K562 (cell line): Measurements from ENCODE around the gene SLC25A45. TPM values are rescaled to one million over a fixed set of nuclear protein-coding genes. Genes with fewer than 3 reads are reported as not detected.
A peak's percentile ranks its signal among the peaks of the same experiment; 100 is the strongest.

Experiments used
- ARHGAP35 ChIP-seq: fragments of 450-650 bp; IDR thresholded peaks from 2 replicates; pipeline ENCODE4 v1.6.1; 2018; ENCODE audit not compliant: partially characterized antibody
- ARID1B ChIP-seq: fragments of 450-650 bp; IDR thresholded peaks from 2 replicates; pipeline ENCODE4 v1.6.1; 2016; ENCODE audit warnings: antibody characterized with exemption, mild to moderate bottlenecking, inconsistent platforms
- BCL6 ChIP-seq: fragments of 250-450 bp; sonication (Bioruptor Pico); IDR thresholded peaks from 2 replicates; pipeline ENCODE4 v1.4.0; 2020
- MBD2 ChIP-seq: sonication (generic); IDR thresholded peaks from 2 replicates; pipeline ENCODE4 v1.6.1; 2016; ENCODE audit warnings: low read depth, borderline replicate concordance
- MYNN ChIP-seq, 2 experiments: sonication (generic); formaldehyde crosslinking in 1 of 2; IDR thresholded peaks; 2 replicates each; pipeline versions ENCODE4 v1.5.0 to v1.6.1; 2016 to 2020; ENCODE audit warnings: antibody characterized with exemption in 1 of 2, missing genetic modification reagents in 1 of 2
- NBN ChIP-seq: fragments of 450-650 bp; IDR thresholded peaks from 2 replicates; pipeline ENCODE4 v1.6.1; 2016; ENCODE audit warnings: low read depth, mild to moderate bottlenecking
- NONO ChIP-seq, 2 experiments: fragments of 200-400 bp in 1 of 2; fragments of 450-650 bp in 1 of 2; formaldehyde crosslinking in 1 of 2; IDR thresholded peaks; 2 replicates each; pipeline ENCODE4 v1.6.1; 2017; ENCODE audit warnings: low read depth in 2 of 2, mild to moderate bottlenecking in 2 of 2, moderate library complexity in 2 of 2, low read length in 1 of 2
- NR4A1 ChIP-seq, 2 experiments: fragments of 250-450 bp in 1 of 2; fragments of 450-650 bp in 1 of 2; sonication (Bioruptor Pico) in 1 of 2; IDR thresholded peaks; 2 replicates each; pipeline versions ENCODE4 v1.4.0 to v1.6.1; 2016 to 2020; ENCODE audit warnings: mild to moderate bottlenecking in 2 of 2, missing compliant biosample characterization in 1 of 2, missing genetic modification characterization in 1 of 2, moderate library complexity in 1 of 2
- SMAD4 ChIP-seq: fragments of 250-450 bp; sonication (Bioruptor Pico); conservative IDR thresholded peaks from 2 replicates; pipeline ENCODE4 v1.8.0; 2021; ENCODE audit warnings: inconsistent platforms, mild to moderate bottlenecking, moderate library complexity
- TAF1 ChIP-seq: IDR thresholded peaks from 2 replicates; pipeline ENCODE4 v1.6.1; 2011; ENCODE audit warnings: mild to moderate bottlenecking, low read length, moderate library complexity; ENCODE audit not compliant: insufficient read depth, control insufficient read depth, severe bottlenecking; ENCODE audit errors: extremely low read depth
- TCF3 ChIP-seq: sonication (generic); formaldehyde crosslinking; IDR thresholded peaks from 2 replicates; pipeline ENCODE4 v1.4.0; 2020; ENCODE audit warnings: mild to moderate bottlenecking, missing genetic modification reagents
- ZNF174 ChIP-seq: fragments of 250-450 bp; sonication (Bioruptor Pico); IDR thresholded peaks from 2 replicates; pipeline ENCODE4 v1.4.0; 2020; ENCODE audit warnings: mild to moderate bottlenecking
- ZNF408 ChIP-seq: fragments of 250-450 bp; sonication (Bioruptor Pico); IDR thresholded peaks from 2 replicates; pipeline ENCODE4 v1.4.0; 2020; ENCODE audit warnings: low read depth, mild to moderate bottlenecking, moderate library complexity
- polyA plus RNA-seq, 8 experiments: library from polyadenylated mRNA; depleted of rRNA in 4 of 8; stranded (reverse) in 5 of 8; unstranded in 3 of 8; fragments of >200 nt; fragmentation: Nextera tagmentation in 2 of 8; fragmentation: Illumina TruSeq in 1 of 8; extraction: Ambion mirVana in 2 of 8; extraction: Trizol in 1 of 8; gene quantifications; 2 replicates each; pipeline versions ENCODE4 v1.2.1 to v1.2.3, GENCODE V29; 2011 to 2014; ENCODE audit warnings: inconsistent platforms in 1 of 8, missing spikeins in 1 of 8
- total RNA-seq, 7 experiments: library from RNA; depleted of rRNA in 6 of 7; stranded (reverse); fragments of >200 nt in 6 of 7; fragmentation: Illumina TruSeq in 2 of 7; extraction: Trizol in 2 of 7; gene quantifications; 2 replicates each; pipeline versions ENCODE4 v1.2.1 to v1.2.3, GENCODE V29; 2011 to 2021; ENCODE audit warnings: low replicate concordance in 1 of 7
- TF ChIP-seq, protein P1 (sequence below): fragments of 250-450 bp; sonication (Bioruptor Pico); IDR thresholded peaks from 2 replicates; pipeline ENCODE4 v1.4.0; 2020; ENCODE audit warnings: borderline replicate concordance
- TF ChIP-seq, protein P2 (sequence below): fragments of 250-450 bp; sonication (Bioruptor Pico); IDR thresholded peaks from 2 replicates; pipeline ENCODE4 v1.6.1; 2021; ENCODE audit warnings: mild to moderate bottlenecking
- TF ChIP-seq, protein P3 (sequence below): fragments of 450-650 bp; formaldehyde crosslinking; IDR thresholded peaks from 2 replicates; pipeline ENCODE4 v1.4.0; 2020; ENCODE audit warnings: mild to moderate bottlenecking, mixed read lengths
- TF ChIP-seq, protein P4 (sequence below): fragments of 250-450 bp; sonication (Bioruptor Pico); IDR thresholded peaks from 2 replicates; pipeline ENCODE4 v1.5.1; 2021; ENCODE audit warnings: mild to moderate bottlenecking
- TF ChIP-seq, protein P5 (sequence below): fragments of 250-450 bp; sonication (Bioruptor Pico); IDR thresholded peaks from 2 replicates; pipeline ENCODE4 v1.5.0; 2020; ENCODE audit warnings: mild to moderate bottlenecking

Gene SLC25A45
- total and polyA plus RNA-seq, 9 of the 15 experiments (the other 6 are each of a cell fraction or from before 2014, with no cell fraction given): 0.15 to 2.3 (median 0.68) TPM

DNA sequence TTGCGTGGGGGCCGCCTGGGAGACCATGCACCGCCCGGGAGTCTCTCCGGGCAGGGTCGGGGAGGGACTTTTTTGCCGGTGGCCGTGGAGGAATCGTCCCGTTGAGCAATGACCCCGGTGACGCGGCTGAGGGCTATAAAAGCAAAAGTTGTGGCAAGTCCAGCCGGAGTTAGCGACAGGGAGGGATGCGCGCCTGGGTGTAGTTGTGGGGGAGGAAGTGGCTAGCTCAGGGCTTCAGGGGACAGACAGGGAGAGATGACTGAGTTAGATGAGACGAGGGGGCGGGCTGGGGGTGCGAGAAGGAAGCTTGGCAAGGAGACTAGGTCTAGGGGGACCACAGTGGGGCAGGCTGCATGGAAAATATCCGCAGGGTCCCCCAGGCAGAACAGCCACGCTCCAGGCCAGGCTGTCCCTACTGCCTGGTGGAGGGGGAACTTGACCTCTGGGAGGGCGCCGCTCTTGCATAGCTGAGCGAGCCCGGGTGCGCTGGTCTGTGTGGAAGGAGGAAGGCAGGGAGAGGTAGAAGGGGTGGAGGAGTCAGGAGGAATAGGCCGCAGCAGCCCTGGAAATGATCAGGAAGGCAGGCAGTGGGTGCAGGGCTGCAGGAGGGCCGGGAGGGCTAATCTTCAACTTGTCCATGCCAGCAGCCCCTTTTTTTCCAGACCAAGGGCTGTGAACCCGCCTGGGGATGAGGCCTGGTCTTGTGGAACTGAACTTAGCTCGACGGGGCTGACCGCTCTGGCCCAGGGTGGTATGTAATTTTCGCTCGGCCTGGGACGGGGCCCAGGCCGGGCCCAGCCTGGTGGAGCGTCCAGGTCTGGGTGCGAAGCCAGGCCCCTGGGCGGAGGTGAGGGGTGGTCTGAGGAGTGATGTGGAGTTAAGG is 40.4 kb upstream of the SLC25A45 start, which contains the start of gene NEAT1 (continued):
- TF ChIP-seq, protein P1, sequence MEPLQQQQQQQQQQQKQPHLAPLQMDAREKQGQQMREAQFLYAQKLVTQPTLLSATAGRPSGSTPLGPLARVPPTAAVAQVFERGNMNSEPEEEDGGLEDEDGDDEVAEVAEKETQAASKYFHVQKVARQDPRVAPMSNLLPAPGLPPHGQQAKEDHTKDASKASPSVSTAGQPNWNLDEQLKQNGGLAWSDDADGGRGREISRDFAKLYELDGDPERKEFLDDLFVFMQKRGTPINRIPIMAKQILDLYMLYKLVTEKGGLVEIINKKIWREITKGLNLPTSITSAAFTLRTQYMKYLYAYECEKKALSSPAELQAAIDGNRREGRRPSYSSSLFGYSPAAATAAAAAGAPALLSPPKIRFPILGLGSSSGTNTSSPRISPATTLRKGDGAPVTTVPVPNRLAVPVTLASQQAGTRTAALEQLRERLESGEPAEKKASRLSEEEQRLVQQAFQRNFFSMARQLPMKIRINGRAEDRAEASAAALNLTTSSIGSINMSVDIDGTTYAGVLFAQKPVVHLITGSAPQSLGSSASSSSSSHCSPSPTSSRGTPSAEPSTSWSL (CRISPR knock-in tag): peak; percentile 92
- TF ChIP-seq NBN (no peak), SMAD4 (CRISPR knock-in tag) (peak; percentile 95), TCF3 (CRISPR knock-in tag) (peak; percentile 46), MBD2 (peak; percentile 97), MYNN (IDR thresholded peaks at IDR 0.05) (peak; percentile 89), MYNN (CRISPR knock-in tag; IDR thresholded peaks at IDR 0.05) (no peak), NR4A1 (CRISPR knock-in tag; IDR thresholded peaks at IDR 0.05) (peak; percentile 99), NR4A1 (tag; IDR thresholded peaks at IDR 0.05) (0 out of 2 replicates have a peak, but pooled peaks have one; percentile 29), ZNF408 (peak; percentile 94; the same call in 1 of the 2 replicates), ARHGAP35 (peak; percentile 91), ZNF174 (CRISPR knock-in tag) (peak; percentile 96; the same call in 1 of the 2 replicates), BCL6 (peak; percentile 92), ARID1B (peak; percentile 75), TAF1 (peak; percentile 99), NONO (IDR thresholded peaks at IDR 0.05; ENCODE audit: low read depth in 2 of 2, low read length in 1 of 2) (peak in 1 of 2 experiments; percentile 62; a peak in 1 of 4 replicates)
- TF ChIP-seq, protein P2, sequence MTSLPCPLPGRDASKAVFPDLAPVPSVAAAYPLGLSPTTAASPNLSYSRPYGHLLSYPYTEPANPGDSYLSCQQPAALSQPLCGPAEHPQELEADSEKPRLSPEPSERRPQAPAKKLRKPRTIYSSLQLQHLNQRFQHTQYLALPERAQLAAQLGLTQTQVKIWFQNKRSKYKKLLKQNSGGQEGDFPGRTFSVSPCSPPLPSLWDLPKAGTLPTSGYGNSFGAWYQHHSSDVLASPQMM: peak; percentile 99
- TF ChIP-seq, protein P3, sequence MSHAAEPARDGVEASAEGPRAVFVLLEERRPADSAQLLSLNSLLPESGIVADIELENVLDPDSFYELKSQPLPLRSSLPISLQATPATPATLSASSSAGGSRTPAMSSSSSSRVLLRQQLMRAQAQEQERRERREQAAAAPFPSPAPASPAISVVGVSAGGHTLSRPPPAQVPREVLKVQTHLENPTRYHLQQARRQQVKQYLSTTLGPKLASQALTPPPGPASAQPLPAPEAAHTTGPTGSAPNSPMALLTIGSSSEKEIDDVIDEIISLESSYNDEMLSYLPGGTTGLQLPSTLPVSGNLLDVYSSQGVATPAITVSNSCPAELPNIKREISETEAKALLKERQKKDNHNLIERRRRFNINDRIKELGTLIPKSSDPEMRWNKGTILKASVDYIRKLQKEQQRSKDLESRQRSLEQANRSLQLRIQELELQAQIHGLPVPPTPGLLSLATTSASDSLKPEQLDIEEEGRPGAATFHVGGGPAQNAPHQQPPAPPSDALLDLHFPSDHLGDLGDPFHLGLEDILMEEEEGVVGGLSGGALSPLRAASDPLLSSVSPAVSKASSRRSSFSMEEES: peak; percentile 93
- TF ChIP-seq, protein P4, sequence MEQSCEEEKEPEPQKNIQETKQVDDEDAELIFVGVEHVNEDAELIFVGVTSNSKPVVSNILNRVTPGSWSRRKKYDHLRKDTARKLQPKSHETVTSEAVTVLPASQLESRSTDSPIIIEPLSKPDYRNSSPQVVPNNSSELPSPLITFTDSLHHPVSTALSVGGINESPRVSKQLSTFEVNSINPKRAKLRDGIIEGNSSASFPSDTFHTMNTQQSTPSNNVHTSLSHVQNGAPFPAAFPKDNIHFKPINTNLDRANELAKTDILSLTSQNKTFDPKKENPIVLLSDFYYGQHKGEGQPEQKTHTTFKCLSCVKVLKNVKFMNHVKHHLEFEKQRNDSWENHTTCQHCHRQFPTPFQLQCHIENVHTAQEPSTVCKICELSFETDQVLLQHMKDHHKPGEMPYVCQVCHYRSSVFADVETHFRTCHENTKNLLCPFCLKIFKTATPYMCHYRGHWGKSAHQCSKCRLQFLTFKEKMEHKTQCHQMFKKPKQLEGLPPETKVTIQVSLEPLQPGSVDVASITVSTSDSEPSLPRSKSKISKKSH: peak; percentile 100
- TF ChIP-seq, protein P5, sequence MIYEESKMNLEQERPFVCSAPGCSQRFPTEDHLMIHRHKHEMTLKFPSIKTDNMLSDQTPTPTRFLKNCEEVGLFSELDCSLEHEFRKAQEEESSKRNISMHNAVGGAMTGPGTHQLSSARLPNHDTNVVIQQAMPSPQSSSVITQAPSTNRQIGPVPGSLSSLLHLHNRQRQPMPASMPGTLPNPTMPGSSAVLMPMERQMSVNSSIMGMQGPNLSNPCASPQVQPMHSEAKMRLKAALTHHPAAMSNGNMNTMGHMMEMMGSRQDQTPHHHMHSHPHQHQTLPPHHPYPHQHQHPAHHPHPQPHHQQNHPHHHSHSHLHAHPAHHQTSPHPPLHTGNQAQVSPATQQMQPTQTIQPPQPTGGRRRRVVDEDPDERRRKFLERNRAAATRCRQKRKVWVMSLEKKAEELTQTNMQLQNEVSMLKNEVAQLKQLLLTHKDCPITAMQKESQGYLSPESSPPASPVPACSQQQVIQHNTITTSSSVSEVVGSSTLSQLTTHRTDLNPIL (CRISPR knock-in tag): peak; percentile 100
